SK-N-SH (cell line): ENCODE results near the gene CLEC3B. TPM values are rescaled to one million over a fixed set of nuclear protein-coding genes. Genes with fewer than 3 reads are reported as not detected.
"Not testable (repeated sequence)": the region's sequence is repeated elsewhere in the genome, so short reads cannot be mapped to it uniquely, and the experiment has no call there.

ENCODE experiments used
- CTCF ChIA-PET: fragments of 300-600, 350-600 bp; formaldehyde crosslinking; extraction: SDS; loops from one replicate; lab custom pipeline; 2021; lab: Yijun Ruan, JAX
- POLR2A ChIA-PET: fragments of 350-600 bp; sonication (Branson Sonifier 250); formaldehyde crosslinking; extraction: SDS; loops from one replicate; lab custom pipeline; 2020; ENCODE audit warnings: antibody characterized with exemption, inconsistent platforms; lab: Yijun Ruan, JAX
- DNase-seq: peaks from one replicate; pipeline ENCODE4 v3.0.0; 2012
- H2AFZ ChIP-seq: fragments of 200-600 bp; sonication (generic); 2 replicates; pipeline ENCODE4 v1.8.1; 2016; ENCODE audit warnings: antibody characterized with exemption, mild to moderate bottlenecking, low read depth
- H3F3A ChIP-seq: fragments of 200-600 bp; sonication (generic); replicated peaks from 2 replicates; pipeline ENCODE3; 2016; ENCODE audit warnings: antibody characterized with exemption, mild to moderate bottlenecking; ENCODE audit not compliant: insufficient read depth
- H3K27ac ChIP-seq, 2 experiments: fragments of 200-500 bp in 1 of 2; fragments of 200-600 bp in 1 of 2; sonication (Bioruptor generic) in 1 of 2; sonication (generic), shearing (Covaris generic) in 1 of 2; 2 replicates each; pipeline versions ENCODE4 v1.5.1 to v1.6.1; 2014 to 2016; ENCODE audit warnings: low read depth in 2 of 2, inconsistent platforms in 1 of 2, low read length in 1 of 2, mild to moderate bottlenecking in 1 of 2, mixed read lengths in 1 of 2
- H3K27me3 ChIP-seq: fragments of 200-600 bp; sonication (generic), shearing (Covaris generic); 2 replicates; pipeline ENCODE4 v1.6.1; 2016; ENCODE audit warnings: mixed run types; ENCODE audit not compliant: insufficient read depth
- H3K36me3 ChIP-seq, 2 experiments: fragments of 200-500 bp in 1 of 2; fragments of 200-600 bp in 1 of 2; sonication (Bioruptor generic) in 1 of 2; sonication (generic) in 1 of 2; replicated peaks in 1 of 2; 2 replicates each; pipeline versions ENCODE3 to v1.5.1; 2014 to 2016; ENCODE audit warnings: low read length in 1 of 2, mild to moderate bottlenecking in 1 of 2; ENCODE audit not compliant: insufficient read depth in 2 of 2, control insufficient read depth in 1 of 2
- H3K4me1 ChIP-seq, 2 experiments: fragments of 200-500 bp in 1 of 2; fragments of 200-600 bp in 1 of 2; sonication (Bioruptor generic) in 1 of 2; sonication (generic), shearing (Covaris generic) in 1 of 2; 2 replicates each; pipeline versions ENCODE4 v1.5.1 to v1.6.1; 2014 to 2016; ENCODE audit warnings: low read depth in 1 of 2, low read length in 1 of 2, mixed run types in 1 of 2; ENCODE audit not compliant: insufficient read depth in 2 of 2, control insufficient read depth in 1 of 2
- H3K4me2 ChIP-seq: fragments of 200-600 bp; sonication (generic), shearing (Covaris generic); 2 replicates; pipeline ENCODE4 v1.6.1; 2017; ENCODE audit warnings: mixed run types
- H3K4me3 ChIP-seq, 2 experiments: fragments of 200-500 bp in 1 of 2; fragments of 200-600 bp in 1 of 2; sonication (Bioruptor generic) in 1 of 2; sonication (generic), shearing (Covaris generic) in 1 of 2; 2 replicates each; pipeline versions ENCODE4 v1.5.1 to v1.8.1; 2014 to 2016; ENCODE audit warnings: low read depth in 2 of 2, inconsistent platforms in 1 of 2, low read length in 1 of 2, mild to moderate bottlenecking in 1 of 2, mixed read lengths in 1 of 2, moderate library complexity in 1 of 2
- H3K79me2 ChIP-seq: fragments of 200-600 bp; sonication (generic); 2 replicates; pipeline ENCODE4 v1.8.1; 2017; ENCODE audit warnings: mild to moderate bottlenecking; ENCODE audit not compliant: insufficient read depth
- H3K9ac ChIP-seq: fragments of 200-600 bp; sonication (generic); 2 replicates; pipeline ENCODE4 v1.6.1; 2017; ENCODE audit warnings: mixed run types
- H3K9me2 ChIP-seq: fragments of 200-600 bp; sonication (generic); 2 replicates; pipeline ENCODE4 v1.6.1; 2017; ENCODE audit warnings: mixed run types
- H3K9me3 ChIP-seq: fragments of 200-600 bp; sonication (generic); 2 replicates; pipeline ENCODE4 v1.6.1; 2017; ENCODE audit warnings: mixed run types, mild to moderate bottlenecking, moderate library complexity
- H4K20me1 ChIP-seq: fragments of 200-600 bp; sonication (generic); 2 replicates; pipeline ENCODE4 v1.6.1; 2017; ENCODE audit warnings: mild to moderate bottlenecking, mixed run types; ENCODE audit not compliant: insufficient read depth
- PBX3 ChIP-seq: IDR thresholded peaks from 2 replicates; pipeline ENCODE4; 2012
- RCOR1 ChIP-seq: fragments of 150-350 bp; IDR thresholded peaks from 2 replicates; pipeline ENCODE4 v1.6.1; 2017; ENCODE audit warnings: antibody characterized with exemption, low read length
- RFX5 ChIP-seq: IDR thresholded peaks from 2 replicates; pipeline ENCODE4 v1.6.1; 2012; ENCODE audit warnings: mild to moderate bottlenecking, improper control_type of control experiment, low read length
- RXRA ChIP-seq: IDR thresholded peaks from 2 replicates; pipeline ENCODE4 v1.4.0; 2012; ENCODE audit warnings: low read depth, mild to moderate bottlenecking, borderline replicate concordance
- ZBTB33 ChIP-seq: IDR thresholded peaks from 2 replicates; pipeline ENCODE4 v1.4.0; 2012; ENCODE audit warnings: low read depth, borderline replicate concordance
- WGBS: methylation state at CpG from one replicate; pipeline ENCODE4 v1.1.6; 2017; ENCODE audit warnings: low lambda C conversion rate; 5-methylcytosine and 5-hydroxymethylcytosine counted together
- polyA plus RNA-seq, 3 experiments: library from polyadenylated mRNA; depleted of rRNA; stranded (reverse); fragments of >200 nt; gene quantifications; 2 replicates each; pipeline ENCODE4 v1.2.3, GENCODE V29; 2012
- TF ChIP-seq, protein P1 (sequence below): fragments of 200-600 bp; sonication (generic); IDR thresholded peaks from 2 replicates; pipeline ENCODE4 v1.6.1; 2017; ENCODE audit warnings: antibody characterized with exemption, mild to moderate bottlenecking, moderate library complexity
- TF ChIP-seq, protein P2 (sequence below): IDR thresholded peaks from 2 replicates; pipeline ENCODE4 v1.6.1; 2012; ENCODE audit warnings: mild to moderate bottlenecking, low read depth, low read length, moderate library complexity
- TF ChIP-seq, protein P3 (sequence below): fragments of 150-350 bp; IDR thresholded peaks from 2 replicates; pipeline ENCODE4 v1.6.1; 2016; ENCODE audit warnings: mild to moderate bottlenecking, low read depth, low read length

CLEC3B gene
- polyA plus RNA-seq, 1 of the 3 experiments (the other 2 are of a cell fraction): 0.46 TPM

GRCh38 chr3:45078256-45078655 is 52.2 kb downstream of the CLEC3B start:
- H4K20me1 ChIP-seq, H3K4me1 ChIP-seq, H3K9ac ChIP-seq, H3K4me2 ChIP-seq, DNase-seq, CTCF ChIA-PET, H3K36me3 ChIP-seq, H3K79me2 ChIP-seq, H3K4me3 ChIP-seq, H3K27ac ChIP-seq, H3K27me3 ChIP-seq, POLR2A ChIA-PET, H2AFZ ChIP-seq, H3F3A ChIP-seq, H3K9me3 ChIP-seq, H3K9me2 ChIP-seq: not testable (repeated sequence)
- 0% methylated on average over 1 of the region's 1 CpG for WGBS

DNA sequence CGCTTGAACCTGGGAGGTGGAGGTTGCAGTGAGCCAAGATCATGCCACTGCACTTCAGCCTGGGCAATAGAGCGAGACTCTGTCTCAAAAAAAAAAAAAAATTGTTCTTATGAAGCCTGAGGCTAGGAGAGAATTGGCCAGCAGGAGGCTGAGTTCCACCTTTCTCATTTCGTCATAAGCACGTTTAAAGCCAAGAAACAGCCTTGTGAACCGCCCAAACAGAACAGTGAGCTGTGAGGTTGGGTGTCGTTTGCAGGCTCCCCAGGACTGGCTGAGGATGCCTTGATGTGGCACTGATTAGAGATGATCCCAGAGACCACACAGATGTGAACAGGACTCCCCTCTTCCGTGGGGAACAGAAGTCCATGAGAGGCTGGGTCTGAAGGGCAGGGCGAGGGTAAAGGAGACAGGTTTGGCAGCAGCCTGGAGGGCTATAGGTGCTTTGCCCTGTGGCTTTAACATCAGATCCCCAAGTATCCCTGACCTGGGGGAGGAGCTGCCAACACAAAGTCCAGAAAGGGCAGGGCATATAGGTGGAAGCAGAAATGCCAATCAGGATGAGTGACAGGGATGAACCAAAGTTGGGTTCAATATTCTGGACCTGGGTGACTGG is 52.9 kb downstream of the CLEC3B start:
- Histone ChIP-seq H3K9me3 (no peaks in the 10 kb centered on the region), H3K4me3 (no peak overlapping the region)
- TF ChIP-seq, protein P1, sequence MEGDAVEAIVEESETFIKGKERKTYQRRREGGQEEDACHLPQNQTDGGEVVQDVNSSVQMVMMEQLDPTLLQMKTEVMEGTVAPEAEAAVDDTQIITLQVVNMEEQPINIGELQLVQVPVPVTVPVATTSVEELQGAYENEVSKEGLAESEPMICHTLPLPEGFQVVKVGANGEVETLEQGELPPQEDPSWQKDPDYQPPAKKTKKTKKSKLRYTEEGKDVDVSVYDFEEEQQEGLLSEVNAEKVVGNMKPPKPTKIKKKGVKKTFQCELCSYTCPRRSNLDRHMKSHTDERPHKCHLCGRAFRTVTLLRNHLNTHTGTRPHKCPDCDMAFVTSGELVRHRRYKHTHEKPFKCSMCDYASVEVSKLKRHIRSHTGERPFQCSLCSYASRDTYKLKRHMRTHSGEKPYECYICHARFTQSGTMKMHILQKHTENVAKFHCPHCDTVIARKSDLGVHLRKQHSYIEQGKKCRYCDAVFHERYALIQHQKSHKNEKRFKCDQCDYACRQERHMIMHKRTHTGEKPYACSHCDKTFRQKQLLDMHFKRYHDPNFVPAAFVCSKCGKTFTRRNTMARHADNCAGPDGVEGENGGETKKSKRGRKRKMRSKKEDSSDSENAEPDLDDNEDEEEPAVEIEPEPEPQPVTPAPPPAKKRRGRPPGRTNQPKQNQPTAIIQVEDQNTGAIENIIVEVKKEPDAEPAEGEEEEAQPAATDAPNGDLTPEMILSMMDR: peak; percentile 33
- TF ChIP-seq PBX3: peak; percentile 58
- TF ChIP-seq RCOR1: no peak
- TF ChIP-seq, all 33 proteins: peak for 2
- no peak overlapping the region for H3K9ac ChIP-seq
- no peaks in the 10 kb centered on the region for H3K79me2 ChIP-seq
- no peaks in the 10 kb centered on the region for H4K20me1 ChIP-seq
- H3K4me2 ChIP-seq: no peak overlapping the region
- POLR2A ChIA-PET: no interaction called here
- no peaks in the 10 kb centered on the region for H3K9me2 ChIP-seq
- no peak overlapping the region for H3K27ac ChIP-seq
- no peaks in the 10 kb centered on the region for H3K36me3 ChIP-seq
- DNase-seq: no peak
- no peaks in the 10 kb centered on the region for H3F3A ChIP-seq
- CTCF ChIA-PET: interaction anchor here (1.2 kb wide), 1 partner anchor 131 kb away, joined by 3 read pairs; no protein-coding TSS in a partner anchor
- no peak overlapping the region for H2AFZ ChIP-seq
- peaks cover 0 to 4% of the 10 kb centered on the region in 2 experiments; a peak in 2 of 4 replicates for H3K4me1 ChIP-seq
- 75% methylated on average over 7 of the region's 8 CpGs for WGBS
- no peaks in the 10 kb centered on the region for H3K27me3 ChIP-seq

- H3K4me1 ChIP-seq: peaks cover 0 to 11% of the 10 kb centered on the region in 2 experiments; a peak in 2 of 4 replicates
- H3K9me3 ChIP-seq: no peaks in the 10 kb centered on the region
- no peak overlapping the region for H3K9ac ChIP-seq
- no peak overlapping the region for H3K4me2 ChIP-seq
- peaks cover under 1% of the 10 kb centered on the region for H3F3A ChIP-seq
- H4K20me1 ChIP-seq: no peaks in the 10 kb centered on the region
- WGBS: 83% methylated on average over 1 of the region's 1 CpG
- H3K36me3 ChIP-seq: no peaks in the 10 kb centered on the region
- H3K27ac ChIP-seq: no peak overlapping the region
- POLR2A ChIA-PET: no interaction called here
- H3K9me2 ChIP-seq: no peaks in the 10 kb centered on the region
- CTCF ChIA-PET: interaction anchor here (1.2 kb wide), 2 partner anchors 42 to 131 kb away, joined by 3 read pairs; no protein-coding TSS in a partner anchor
- H3K79me2 ChIP-seq: no peaks in the 10 kb centered on the region
- H3K27me3 ChIP-seq: no peaks in the 10 kb centered on the region
- no peak for TF ChIP-seq RFX5
- no peak for TF ChIP-seq ZBTB33
- TF ChIP-seq, protein P2, sequence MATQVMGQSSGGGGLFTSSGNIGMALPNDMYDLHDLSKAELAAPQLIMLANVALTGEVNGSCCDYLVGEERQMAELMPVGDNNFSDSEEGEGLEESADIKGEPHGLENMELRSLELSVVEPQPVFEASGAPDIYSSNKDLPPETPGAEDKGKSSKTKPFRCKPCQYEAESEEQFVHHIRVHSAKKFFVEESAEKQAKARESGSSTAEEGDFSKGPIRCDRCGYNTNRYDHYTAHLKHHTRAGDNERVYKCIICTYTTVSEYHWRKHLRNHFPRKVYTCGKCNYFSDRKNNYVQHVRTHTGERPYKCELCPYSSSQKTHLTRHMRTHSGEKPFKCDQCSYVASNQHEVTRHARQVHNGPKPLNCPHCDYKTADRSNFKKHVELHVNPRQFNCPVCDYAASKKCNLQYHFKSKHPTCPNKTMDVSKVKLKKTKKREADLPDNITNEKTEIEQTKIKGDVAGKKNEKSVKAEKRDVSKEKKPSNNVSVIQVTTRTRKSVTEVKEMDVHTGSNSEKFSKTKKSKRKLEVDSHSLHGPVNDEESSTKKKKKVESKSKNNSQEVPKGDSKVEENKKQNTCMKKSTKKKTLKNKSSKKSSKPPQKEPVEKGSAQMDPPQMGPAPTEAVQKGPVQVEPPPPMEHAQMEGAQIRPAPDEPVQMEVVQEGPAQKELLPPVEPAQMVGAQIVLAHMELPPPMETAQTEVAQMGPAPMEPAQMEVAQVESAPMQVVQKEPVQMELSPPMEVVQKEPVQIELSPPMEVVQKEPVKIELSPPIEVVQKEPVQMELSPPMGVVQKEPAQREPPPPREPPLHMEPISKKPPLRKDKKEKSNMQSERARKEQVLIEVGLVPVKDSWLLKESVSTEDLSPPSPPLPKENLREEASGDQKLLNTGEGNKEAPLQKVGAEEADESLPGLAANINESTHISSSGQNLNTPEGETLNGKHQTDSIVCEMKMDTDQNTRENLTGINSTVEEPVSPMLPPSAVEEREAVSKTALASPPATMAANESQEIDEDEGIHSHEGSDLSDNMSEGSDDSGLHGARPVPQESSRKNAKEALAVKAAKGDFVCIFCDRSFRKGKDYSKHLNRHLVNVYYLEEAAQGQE: no peak
- TF ChIP-seq RXRA: no peak
- TF ChIP-seq, protein P3, sequence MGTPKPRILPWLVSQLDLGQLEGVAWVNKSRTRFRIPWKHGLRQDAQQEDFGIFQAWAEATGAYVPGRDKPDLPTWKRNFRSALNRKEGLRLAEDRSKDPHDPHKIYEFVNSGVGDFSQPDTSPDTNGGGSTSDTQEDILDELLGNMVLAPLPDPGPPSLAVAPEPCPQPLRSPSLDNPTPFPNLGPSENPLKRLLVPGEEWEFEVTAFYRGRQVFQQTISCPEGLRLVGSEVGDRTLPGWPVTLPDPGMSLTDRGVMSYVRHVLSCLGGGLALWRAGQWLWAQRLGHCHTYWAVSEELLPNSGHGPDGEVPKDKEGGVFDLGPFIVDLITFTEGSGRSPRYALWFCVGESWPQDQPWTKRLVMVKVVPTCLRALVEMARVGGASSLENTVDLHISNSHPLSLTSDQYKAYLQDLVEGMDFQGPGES: no peak
- TF ChIP-seq, all 33 proteins: peak for 0
- H3K4me3 ChIP-seq: no peak overlapping the region
- no peak overlapping the region for H2AFZ ChIP-seq
- DNase-seq: no peak
These were observed 53.6 kb downstream of the CLEC3B start for GRCh38 chr3:45079715-45080114.
